LNCaP clone FGC (cell line): ENCODE results near the gene TMCC2.

Experiments
- DNase-seq: peaks from one replicate; pipeline ENCODE4 v3.0.0-alpha.2; 2011; ENCODE audit warnings: low read depth
- H3K4me3 ChIP-seq: 2 replicates; pipeline ENCODE4 v1.5.1; 2011; ENCODE audit warnings: mild to moderate bottlenecking, low read depth, low read length, control low read depth
- TF ChIP-seq, protein P1 (sequence below): IDR thresholded peaks from 2 replicates; pipeline ENCODE4 v1.5.1; 2012; ENCODE audit warnings: mild to moderate bottlenecking; ENCODE audit not compliant: control insufficient read depth, insufficient read depth; ENCODE audit errors: extremely low read depth

TMCC2 gene

DNA sequence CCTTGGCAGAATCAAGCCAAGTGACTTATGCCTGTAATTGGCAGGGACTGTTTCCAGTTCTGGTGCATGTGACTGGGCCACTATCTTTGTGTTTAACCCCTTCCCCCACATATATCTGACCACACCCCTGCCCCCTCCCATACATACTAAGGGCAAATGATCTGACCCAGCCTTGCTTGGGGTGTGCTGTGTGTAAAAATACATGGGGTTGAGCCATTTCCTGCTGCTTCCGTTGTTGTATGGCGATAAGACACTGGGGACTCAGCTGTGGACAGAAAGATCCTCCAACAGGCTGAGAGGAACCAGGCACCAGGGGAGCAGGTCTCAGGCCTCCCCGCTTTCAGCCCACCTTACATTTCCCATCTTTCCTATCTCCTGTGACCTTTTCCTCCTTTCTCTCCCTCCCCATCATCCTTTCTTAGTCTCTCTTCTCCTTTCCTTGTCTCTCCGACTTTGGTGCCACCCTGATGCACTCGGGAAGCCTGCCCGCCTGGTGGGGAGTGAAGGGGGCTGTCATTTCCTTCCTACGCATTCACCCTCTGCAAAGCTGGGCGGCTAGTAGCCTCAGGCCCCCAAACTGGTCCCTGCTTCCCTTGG is 39.7 kb downstream of the TMCC2 start:
- TF ChIP-seq, protein P1, sequence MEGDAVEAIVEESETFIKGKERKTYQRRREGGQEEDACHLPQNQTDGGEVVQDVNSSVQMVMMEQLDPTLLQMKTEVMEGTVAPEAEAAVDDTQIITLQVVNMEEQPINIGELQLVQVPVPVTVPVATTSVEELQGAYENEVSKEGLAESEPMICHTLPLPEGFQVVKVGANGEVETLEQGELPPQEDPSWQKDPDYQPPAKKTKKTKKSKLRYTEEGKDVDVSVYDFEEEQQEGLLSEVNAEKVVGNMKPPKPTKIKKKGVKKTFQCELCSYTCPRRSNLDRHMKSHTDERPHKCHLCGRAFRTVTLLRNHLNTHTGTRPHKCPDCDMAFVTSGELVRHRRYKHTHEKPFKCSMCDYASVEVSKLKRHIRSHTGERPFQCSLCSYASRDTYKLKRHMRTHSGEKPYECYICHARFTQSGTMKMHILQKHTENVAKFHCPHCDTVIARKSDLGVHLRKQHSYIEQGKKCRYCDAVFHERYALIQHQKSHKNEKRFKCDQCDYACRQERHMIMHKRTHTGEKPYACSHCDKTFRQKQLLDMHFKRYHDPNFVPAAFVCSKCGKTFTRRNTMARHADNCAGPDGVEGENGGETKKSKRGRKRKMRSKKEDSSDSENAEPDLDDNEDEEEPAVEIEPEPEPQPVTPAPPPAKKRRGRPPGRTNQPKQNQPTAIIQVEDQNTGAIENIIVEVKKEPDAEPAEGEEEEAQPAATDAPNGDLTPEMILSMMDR, result no peak
- H3K4me3 ChIP-seq, result no peak overlapping the region
- DNase-seq, result no peak

DNA sequence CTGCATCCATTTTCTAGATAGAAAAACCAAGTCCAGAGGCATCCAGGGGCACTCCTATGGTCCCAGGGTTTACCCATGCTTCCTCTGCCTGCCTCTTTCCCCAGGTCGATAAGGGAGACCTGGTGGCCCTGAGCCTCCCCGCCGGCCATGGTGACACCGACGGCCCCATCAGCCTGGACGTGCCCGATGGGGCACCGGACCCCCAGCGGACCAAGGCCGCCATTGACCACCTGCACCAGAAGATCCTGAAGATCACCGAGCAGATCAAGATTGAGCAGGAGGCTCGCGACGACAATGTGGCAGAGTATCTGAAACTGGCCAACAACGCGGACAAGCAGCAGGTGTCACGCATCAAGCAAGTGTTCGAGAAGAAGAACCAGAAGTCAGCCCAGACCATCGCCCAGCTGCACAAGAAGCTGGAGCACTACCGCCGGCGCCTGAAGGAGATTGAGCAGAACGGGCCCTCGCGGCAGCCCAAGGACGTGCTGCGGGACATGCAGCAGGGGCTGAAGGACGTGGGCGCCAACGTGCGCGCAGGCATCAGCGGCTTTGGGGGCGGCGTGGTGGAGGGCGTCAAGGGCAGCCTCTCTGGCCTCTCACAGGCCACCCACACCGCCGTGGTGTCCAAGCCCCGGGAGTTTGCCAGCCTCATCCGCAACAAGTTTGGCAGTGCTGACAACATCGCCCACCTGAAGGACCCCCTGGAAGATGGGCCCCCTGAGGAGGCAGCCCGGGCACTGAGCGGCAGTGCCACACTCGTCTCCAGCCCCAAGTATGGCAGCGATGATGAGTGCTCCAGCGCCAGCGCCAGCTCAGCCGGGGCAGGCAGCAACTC is 41.3 kb downstream of the TMCC2 start:
- no peak overlapping the region for H3K4me3 ChIP-seq
- TF ChIP-seq, protein P1, result no peak
- no peak for DNase-seq

DNA sequence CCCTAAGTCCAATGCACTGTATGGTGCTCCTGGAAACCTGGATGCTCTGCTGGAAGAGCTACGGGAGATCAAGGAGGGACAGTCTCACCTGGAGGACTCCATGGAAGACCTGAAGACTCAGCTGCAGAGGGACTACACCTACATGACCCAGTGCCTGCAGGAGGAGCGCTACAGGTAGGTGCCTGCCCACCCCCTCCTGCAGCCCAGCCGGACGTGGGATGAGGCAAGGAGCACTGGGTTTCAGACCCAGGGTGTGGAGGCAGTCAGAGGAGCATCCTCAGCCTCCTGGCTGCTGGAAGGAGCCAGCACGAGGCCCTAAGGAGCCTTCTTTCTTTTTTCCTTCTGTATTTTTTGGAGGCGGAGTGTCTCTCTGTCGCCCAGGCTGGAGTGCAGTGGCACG is 42.0 kb downstream of the TMCC2 start:
- DNase-seq, result no peak
- no peak overlapping the region for H3K4me3 ChIP-seq
- TF ChIP-seq, protein P1, result no peak

DNA sequence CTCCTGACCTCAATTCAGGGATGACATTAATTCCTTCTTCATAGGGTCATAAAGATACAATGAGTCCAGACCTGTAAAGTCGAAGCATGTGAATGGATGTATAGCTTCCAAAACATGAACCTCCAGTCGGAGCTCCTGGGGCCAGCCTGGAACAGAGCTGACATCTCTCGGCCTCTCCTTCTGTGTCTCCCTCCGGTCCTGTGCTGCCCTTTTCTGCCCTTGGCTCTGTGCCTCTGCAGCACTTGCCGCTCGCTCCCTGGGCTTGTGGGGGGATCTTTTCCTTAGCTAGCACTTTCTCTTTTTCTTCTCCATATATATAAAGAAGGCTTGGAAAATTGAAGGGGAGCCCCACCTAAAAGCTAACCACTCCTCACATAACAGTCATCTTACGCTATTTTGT is 42.5 kb downstream of the TMCC2 start:
- TF ChIP-seq, protein P1, result no peak
- no peak for DNase-seq
- no peak overlapping the region for H3K4me3 ChIP-seq

DNA sequence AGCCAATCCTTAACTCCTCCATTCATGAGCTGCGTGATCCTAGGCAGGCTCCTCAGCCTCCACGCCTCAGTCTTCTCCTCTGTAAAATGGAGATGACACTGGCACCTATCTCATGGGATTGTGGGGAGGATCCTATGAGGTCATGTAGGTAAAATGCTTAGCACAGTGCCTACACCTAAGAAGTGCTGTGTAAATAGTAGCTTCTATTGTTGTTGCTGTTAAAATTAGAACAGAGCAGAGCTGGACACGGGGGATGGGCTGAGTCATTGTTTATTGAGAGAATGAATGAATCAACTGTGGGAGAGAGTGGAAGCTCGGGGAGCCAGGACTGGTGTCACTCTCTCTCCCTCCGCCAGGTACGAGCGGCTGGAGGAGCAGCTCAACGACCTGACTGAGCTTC is 43.0 kb downstream of the TMCC2 start:
- DNase-seq, result no peak
- H3K4me3 ChIP-seq, result no peak overlapping the region
- TF ChIP-seq, protein P1, result no peak

DNA sequence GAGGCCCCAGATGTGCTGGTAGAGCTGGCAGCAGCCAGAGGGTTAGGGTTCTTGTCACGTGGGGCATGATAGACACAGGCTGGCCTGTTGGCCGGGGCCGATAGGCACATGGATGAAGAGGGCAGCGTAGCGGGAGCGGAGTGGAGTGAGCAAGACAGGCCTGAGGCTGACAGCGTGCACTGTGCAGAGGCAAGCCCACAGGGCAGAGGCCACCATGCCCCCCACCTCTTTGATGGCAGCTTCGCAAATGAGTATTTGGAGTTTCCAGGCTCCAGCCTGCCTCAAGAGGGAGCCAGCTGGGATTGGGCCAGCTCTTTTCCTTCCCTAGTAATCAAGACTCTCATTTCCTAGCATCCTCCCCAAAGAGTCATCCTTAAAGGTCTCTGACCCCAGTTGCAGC is 43.5 kb downstream of the TMCC2 start:
- TF ChIP-seq, protein P1, result no peak
- no peak overlapping the region for H3K4me3 ChIP-seq
- no peak for DNase-seq
